ENCODE results near the gene C10orf143. TPM values are rescaled to one million over a fixed set of nuclear protein-coding genes. Genes with fewer than 3 reads are reported as not detected.

C10orf143 gene
- total RNA-seq = 0.48 TPM in 1 of 2 replicates, not detected in the other

GRCh38 chr10:130110246-130111112 lies at the start of gene C10orf143:
Gene C10orf143, minus strand, starts transcription at chr10:130110830. Its CDS starts 58 bp downstream, at chr10:130110772.

GRCh38 chr10:130136226-130137089 lies 25.8 kb upstream of the C10orf143 start, which contains the start of gene GLRX3:
Gene GLRX3, plus strand, starts transcription at chr10:130136391. Its CDS starts 30 bp downstream, at chr10:130136421.

Other genes with a start within 250 kb of the C10orf143 start
- not detected in 2 replicates for gene EBF3, start 146.6 kb downstream of the C10orf143 start, total RNA-seq
- 201 and 216 TPM in 2 replicates for gene GLRX3, start 25.6 kb upstream of the C10orf143 start, total RNA-seq

All from tracheal epithelial cell (primary cell).